GM12878 (cell line): ENCODE data around the gene ZNF48. TPM values are rescaled to one million over a fixed set of nuclear protein-coding genes. Genes with fewer than 3 reads are reported as not detected.

Experiments
- ATF7 ChIP-seq: fragments of 450-650 bp; IDR thresholded peaks from 2 replicates; pipeline ENCODE4 v1.6.1; 2016; ENCODE audit warnings: low read depth, mild to moderate bottlenecking
- CBX5 ChIP-seq: sonication (generic); IDR thresholded peaks from 2 replicates; pipeline ENCODE4 v1.6.1; 2016; ENCODE audit warnings: low read depth, moderate library complexity, mild to moderate bottlenecking, inconsistent platforms
- CHD2 ChIP-seq: IDR thresholded peaks from 2 replicates; pipeline ENCODE4 v1.6.1; 2011; ENCODE audit warnings: low read depth, low read length, improper control_type of control experiment, borderline replicate concordance
- EGR1 ChIP-seq, 2 experiments: IDR thresholded peaks; 1 replicate in 1 of 2; 2 replicates in 1 of 2; pipeline ENCODE4 v1.6.1; 2011 to 2012; ENCODE audit warnings: low read depth in 2 of 2, low read length in 2 of 2, borderline replicate concordance in 1 of 2, mild to moderate bottlenecking in 1 of 2, moderate library complexity in 1 of 2
- EP300 ChIP-seq, 2 experiments: fragments of 150-350 bp in 1 of 2; IDR thresholded peaks; 2 replicates each; pipeline ENCODE4 v1.6.1; 2011 to 2012; ENCODE audit warnings: low read depth in 2 of 2, low read length in 2 of 2, borderline replicate concordance in 1 of 2, improper control_type of control experiment in 1 of 2, inconsistent platforms in 1 of 2; ENCODE audit not compliant: control insufficient read depth in 1 of 2
- ETV6 ChIP-seq, 2 experiments: fragments of 450-650 bp in 1 of 2; IDR thresholded peaks in 1 of 2; conservative IDR thresholded peaks in 1 of 2; 2 replicates each; pipeline ENCODE4 v1.6.1; 2014; ENCODE audit warnings: antibody characterized with exemption in 1 of 2, borderline replicate concordance in 1 of 2, low read depth in 1 of 2, mild to moderate bottlenecking in 1 of 2, moderate library complexity in 1 of 2
- HCFC1 ChIP-seq: fragments of 150-350 bp; IDR thresholded peaks from 2 replicates; pipeline ENCODE4 v1.6.1; 2014; ENCODE audit warnings: low read length
- HDAC2 ChIP-seq: fragments of 200-600 bp; sonication (generic); IDR thresholded peaks from 2 replicates; pipeline ENCODE4 v1.6.1; 2017
- SKIL ChIP-seq: fragments of 450-650 bp; IDR thresholded peaks from 2 replicates; pipeline ENCODE4 v1.6.1; 2017; ENCODE audit warnings: mild to moderate bottlenecking, low read depth, inconsistent platforms; ENCODE audit not compliant: poor library complexity, severe bottlenecking
- SREBF1 ChIP-seq: IDR thresholded peaks from 2 replicates; pipeline ENCODE4 v1.6.1; 2012; ENCODE audit warnings: mild to moderate bottlenecking, low read length
- YY1 ChIP-seq: IDR thresholded peaks from 2 replicates; pipeline ENCODE4 v1.6.1; 2011; ENCODE audit warnings: low read depth, mild to moderate bottlenecking, low read length
- ZSCAN29 ChIP-seq: fragments of 450-650 bp; IDR thresholded peaks from 2 replicates; pipeline ENCODE4 v1.6.1; 2017; ENCODE audit warnings: mild to moderate bottlenecking, moderate library complexity
- polyA plus RNA-seq, 11 experiments: library from polyadenylated mRNA; depleted of rRNA in 4 of 11; unstranded in 6 of 11; stranded (reverse) in 5 of 11; fragments of >200 nt; fragmentation: Nextera tagmentation in 4 of 11; fragmentation: Illumina TruSeq in 1 of 11; extraction: Ambion mirVana in 4 of 11; extraction: Trizol in 1 of 11; gene quantifications; 1 replicate in 1 of 11; 2 replicates in 10 of 11; pipeline versions ENCODE4 v1.2.1 to v1.2.3, GENCODE V29; 2011 to 2016; ENCODE audit warnings: inconsistent platforms in 2 of 11, missing spikeins in 2 of 11, low read depth in 1 of 11
- total RNA-seq, 4 experiments: library from RNA; depleted of rRNA in 3 of 4; stranded (reverse); fragments of >200 nt in 3 of 4; fragmentation: Illumina TruSeq in 1 of 4; extraction: Trizol in 1 of 4; gene quantifications; 2 replicates each; pipeline versions ENCODE4 v1.2.1 to v1.2.3, GENCODE V29; 2013 to 2021
- TF ChIP-seq, protein P1 (sequence below): fragments of 450-650 bp; IDR thresholded peaks from 2 replicates; pipeline ENCODE4 v1.6.1; 2017; ENCODE audit warnings: mild to moderate bottlenecking, moderate library complexity
- TF ChIP-seq, protein P2 (sequence below): IDR thresholded peaks from 2 replicates; pipeline ENCODE4 v1.6.1; 2011; ENCODE audit warnings: borderline replicate concordance, low read depth, mild to moderate bottlenecking, moderate library complexity, mixed read lengths, low read length; ENCODE audit not compliant: insufficient read depth; ENCODE audit errors: extremely low read length
- TF ChIP-seq, protein P3 (sequence below): fragments of 450-650 bp; IDR thresholded peaks from 2 replicates; pipeline ENCODE4 v1.6.1; 2016; ENCODE audit warnings: mild to moderate bottlenecking
- TF ChIP-seq, protein P4 (sequence below): fragments of 450-650 bp; IDR thresholded peaks from 2 replicates; pipeline ENCODE4 v1.6.1; 2016; ENCODE audit warnings: mild to moderate bottlenecking, moderate library complexity, borderline replicate concordance

ZNF48 gene
- total and polyA plus RNA-seq, 10 of the 15 experiments (the other 5 are each of a cell fraction or from before 2014, with no cell fraction given) = 0.14 to 12.0 (median 4.2) TPM

DNA sequence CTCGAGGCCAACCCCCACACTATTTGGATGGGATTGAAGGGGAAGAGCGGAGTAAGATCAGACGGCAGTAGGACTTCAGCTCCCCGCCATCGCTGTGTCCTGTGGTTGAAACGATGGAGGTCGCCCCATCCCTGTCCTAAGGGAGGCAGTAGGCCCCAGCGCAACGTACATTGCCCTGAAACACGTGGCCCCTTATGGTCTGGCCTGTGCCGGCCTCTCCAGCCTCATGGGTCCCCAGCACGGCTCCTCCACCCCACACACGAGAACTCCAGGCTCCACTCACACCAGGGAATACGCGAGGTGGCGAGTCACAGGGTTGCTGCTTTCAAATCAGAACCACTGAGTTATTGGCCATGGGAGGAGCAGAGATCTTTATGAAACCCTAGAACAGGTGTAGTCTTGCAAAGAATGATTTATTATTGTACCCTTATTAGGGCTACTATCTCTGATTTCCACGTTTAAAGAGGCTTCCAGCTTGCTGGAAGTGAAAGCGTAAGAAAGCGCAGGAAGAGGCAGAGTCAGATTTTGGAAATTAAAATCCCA is 35.3 kb downstream of the ZNF48 start (continued):
- no peak for TF ChIP-seq ATF7
- TF ChIP-seq, protein P1, sequence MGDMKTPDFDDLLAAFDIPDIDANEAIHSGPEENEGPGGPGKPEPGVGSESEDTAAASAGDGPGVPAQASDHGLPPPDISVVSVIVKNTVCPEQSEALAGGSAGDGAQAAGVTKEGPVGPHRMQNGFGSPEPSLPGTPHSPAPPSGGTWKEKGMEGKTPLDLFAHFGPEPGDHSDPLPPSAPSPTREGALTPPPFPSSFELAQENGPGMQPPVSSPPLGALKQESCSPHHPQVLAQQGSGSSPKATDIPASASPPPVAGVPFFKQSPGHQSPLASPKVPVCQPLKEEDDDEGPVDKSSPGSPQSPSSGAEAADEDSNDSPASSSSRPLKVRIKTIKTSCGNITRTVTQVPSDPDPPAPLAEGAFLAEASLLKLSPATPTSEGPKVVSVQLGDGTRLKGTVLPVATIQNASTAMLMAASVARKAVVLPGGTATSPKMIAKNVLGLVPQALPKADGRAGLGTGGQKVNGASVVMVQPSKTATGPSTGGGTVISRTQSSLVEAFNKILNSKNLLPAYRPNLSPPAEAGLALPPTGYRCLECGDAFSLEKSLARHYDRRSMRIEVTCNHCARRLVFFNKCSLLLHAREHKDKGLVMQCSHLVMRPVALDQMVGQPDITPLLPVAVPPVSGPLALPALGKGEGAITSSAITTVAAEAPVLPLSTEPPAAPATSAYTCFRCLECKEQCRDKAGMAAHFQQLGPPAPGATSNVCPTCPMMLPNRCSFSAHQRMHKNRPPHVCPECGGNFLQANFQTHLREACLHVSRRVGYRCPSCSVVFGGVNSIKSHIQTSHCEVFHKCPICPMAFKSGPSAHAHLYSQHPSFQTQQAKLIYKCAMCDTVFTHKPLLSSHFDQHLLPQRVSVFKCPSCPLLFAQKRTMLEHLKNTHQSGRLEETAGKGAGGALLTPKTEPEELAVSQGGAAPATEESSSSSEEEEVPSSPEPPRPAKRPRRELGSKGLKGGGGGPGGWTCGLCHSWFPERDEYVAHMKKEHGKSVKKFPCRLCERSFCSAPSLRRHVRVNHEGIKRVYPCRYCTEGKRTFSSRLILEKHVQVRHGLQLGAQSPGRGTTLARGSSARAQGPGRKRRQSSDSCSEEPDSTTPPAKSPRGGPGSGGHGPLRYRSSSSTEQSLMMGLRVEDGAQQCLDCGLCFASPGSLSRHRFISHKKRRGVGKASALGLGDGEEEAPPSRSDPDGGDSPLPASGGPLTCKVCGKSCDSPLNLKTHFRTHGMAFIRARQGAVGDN = peak; percentile 97
- no peak for TF ChIP-seq EGR1 (IDR thresholded peaks at IDR 0.05; ENCODE audit: borderline replicate concordance in 1 of 2, low read depth in 2 of 2, low read length in 2 of 2)
- TF ChIP-seq, protein P2, sequence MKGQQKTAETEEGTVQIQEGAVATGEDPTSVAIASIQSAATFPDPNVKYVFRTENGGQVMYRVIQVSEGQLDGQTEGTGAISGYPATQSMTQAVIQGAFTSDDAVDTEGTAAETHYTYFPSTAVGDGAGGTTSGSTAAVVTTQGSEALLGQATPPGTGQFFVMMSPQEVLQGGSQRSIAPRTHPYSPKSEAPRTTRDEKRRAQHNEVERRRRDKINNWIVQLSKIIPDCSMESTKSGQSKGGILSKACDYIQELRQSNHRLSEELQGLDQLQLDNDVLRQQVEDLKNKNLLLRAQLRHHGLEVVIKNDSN = peak; percentile 67
- no peak for TF ChIP-seq HCFC1
- no peak for TF ChIP-seq SKIL
- TF ChIP-seq, protein P3, sequence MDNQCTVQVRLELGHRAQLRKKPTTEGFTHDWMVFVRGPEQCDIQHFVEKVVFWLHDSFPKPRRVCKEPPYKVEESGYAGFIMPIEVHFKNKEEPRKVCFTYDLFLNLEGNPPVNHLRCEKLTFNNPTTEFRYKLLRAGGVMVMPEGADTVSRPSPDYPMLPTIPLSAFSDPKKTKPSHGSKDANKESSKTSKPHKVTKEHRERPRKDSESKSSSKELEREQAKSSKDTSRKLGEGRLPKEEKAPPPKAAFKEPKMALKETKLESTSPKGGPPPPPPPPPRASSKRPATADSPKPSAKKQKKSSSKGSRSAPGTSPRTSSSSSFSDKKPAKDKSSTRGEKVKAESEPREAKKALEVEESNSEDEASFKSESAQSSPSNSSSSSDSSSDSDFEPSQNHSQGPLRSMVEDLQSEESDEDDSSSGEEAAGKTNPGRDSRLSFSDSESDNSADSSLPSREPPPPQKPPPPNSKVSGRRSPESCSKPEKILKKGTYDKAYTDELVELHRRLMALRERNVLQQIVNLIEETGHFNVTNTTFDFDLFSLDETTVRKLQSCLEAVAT = peak; percentile 98
- no peak for TF ChIP-seq ETV6 (conservative IDR thresholded peaks at IDR 0.05 in 1 of 2, IDR thresholded peaks at IDR 0.05 in 1 of 2; ENCODE audit: borderline replicate concordance in 1 of 2, low read depth in 1 of 2)
- TF ChIP-seq, protein P4, sequence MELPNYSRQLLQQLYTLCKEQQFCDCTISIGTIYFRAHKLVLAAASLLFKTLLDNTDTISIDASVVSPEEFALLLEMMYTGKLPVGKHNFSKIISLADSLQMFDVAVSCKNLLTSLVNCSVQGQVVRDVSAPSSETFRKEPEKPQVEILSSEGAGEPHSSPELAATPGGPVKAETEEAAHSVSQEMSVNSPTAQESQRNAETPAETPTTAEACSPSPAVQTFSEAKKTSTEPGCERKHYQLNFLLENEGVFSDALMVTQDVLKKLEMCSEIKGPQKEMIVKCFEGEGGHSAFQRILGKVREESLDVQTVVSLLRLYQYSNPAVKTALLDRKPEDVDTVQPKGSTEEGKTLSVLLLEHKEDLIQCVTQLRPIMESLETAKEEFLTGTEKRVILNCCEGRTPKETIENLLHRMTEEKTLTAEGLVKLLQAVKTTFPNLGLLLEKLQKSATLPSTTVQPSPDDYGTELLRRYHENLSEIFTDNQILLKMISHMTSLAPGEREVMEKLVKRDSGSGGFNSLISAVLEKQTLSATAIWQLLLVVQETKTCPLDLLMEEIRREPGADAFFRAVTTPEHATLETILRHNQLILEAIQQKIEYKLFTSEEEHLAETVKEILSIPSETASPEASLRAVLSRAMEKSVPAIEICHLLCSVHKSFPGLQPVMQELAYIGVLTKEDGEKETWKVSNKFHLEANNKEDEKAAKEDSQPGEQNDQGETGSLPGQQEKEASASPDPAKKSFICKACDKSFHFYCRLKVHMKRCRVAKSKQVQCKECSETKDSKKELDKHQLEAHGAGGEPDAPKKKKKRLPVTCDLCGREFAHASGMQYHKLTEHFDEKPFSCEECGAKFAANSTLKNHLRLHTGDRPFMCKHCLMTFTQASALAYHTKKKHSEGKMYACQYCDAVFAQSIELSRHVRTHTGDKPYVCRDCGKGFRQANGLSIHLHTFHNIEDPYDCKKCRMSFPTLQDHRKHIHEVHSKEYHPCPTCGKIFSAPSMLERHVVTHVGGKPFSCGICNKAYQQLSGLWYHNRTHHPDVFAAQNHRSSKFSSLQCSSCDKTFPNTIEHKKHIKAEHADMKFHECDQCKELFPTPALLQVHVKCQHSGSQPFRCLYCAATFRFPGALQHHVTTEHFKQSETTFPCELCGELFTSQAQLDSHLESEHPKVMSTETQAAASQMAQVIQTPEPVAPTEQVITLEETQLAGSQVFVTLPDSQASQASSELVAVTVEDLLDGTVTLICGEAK = no peak
- 0 out of 2 replicates have a peak, but pooled peaks have one; percentile 34 for TF ChIP-seq HDAC2
- TF ChIP-seq CBX5 = peak; percentile 51; the same call in 1 of the 2 replicates
- TF ChIP-seq SREBF1 = no peak
- TF ChIP-seq EP300 (IDR thresholded peaks at IDR 0.05; ENCODE audit: borderline replicate concordance in 1 of 2, control insufficient read depth in 1 of 2, low read depth in 2 of 2, low read length in 2 of 2) = no peak
- TF ChIP-seq YY1 = peak; percentile 56; the same call in 1 of the 2 replicates
- no peak for TF ChIP-seq CHD2
- TF ChIP-seq ZSCAN29 = no peak
